ENCODE results near the gene GDAP2. TPM values are rescaled to one million over a fixed set of nuclear protein-coding genes. Genes with fewer than 3 reads are reported as not detected.

Gene GDAP2
- total and polyA plus RNA-seq, 2 experiments from 2014 or later = 11.3 to 33.3 TPM

DNA sequence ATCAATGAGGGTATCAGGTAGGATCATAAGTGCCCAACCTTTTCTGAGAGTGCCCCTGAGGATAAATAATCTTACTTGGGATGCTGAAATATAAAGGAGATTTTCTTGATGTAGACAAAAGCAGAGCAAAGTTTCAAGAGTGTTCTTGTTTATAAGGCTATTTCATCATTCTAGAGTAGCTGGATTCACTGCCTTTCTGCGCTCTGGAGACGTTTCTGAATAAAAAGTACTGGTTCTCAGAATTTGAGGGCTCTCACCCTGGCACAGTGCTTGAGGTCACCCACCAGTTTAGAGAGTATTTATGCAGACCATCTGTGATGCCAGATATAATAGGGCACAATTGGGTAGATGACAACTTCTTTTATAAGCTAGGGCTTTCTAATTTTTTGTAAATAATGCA lies 103.3 kb downstream of the GDAP2 start:
- Histone ChIP-seq H3K79me2 (no peaks in the 10 kb centered on the region), H3K4me1 (ENCODE audit: insufficient read depth) (peaks cover 11% of the 10 kb centered on the region), H3K27me3 (no peaks in the 10 kb centered on the region), H3K9me3 (ENCODE audit: low read depth) (no peaks in the 10 kb centered on the region), H3K27ac (no peak overlapping the region), H3K4me3 (no peak overlapping the region), H3K36me3 (replicated peaks; ENCODE audit: insufficient read depth, low read depth) (no peaks in the 10 kb centered on the region), H4K20me1 (ENCODE audit: insufficient read depth, poor library complexity, severe bottlenecking) (no peaks in the 10 kb centered on the region), H3K9me2 (replicated peaks; ENCODE audit: insufficient read depth) (no peaks in the 10 kb centered on the region), H2AFZ (no peak overlapping the region), H3K4me2 (no peak overlapping the region)
- TF ChIP-seq EZH2phosphoT487 (IDR thresholded peaks at IDR 0.05; ENCODE audit: low read depth, severe bottlenecking, unreplicated experiment) = no peak
- TF ChIP-seq, protein P1, sequence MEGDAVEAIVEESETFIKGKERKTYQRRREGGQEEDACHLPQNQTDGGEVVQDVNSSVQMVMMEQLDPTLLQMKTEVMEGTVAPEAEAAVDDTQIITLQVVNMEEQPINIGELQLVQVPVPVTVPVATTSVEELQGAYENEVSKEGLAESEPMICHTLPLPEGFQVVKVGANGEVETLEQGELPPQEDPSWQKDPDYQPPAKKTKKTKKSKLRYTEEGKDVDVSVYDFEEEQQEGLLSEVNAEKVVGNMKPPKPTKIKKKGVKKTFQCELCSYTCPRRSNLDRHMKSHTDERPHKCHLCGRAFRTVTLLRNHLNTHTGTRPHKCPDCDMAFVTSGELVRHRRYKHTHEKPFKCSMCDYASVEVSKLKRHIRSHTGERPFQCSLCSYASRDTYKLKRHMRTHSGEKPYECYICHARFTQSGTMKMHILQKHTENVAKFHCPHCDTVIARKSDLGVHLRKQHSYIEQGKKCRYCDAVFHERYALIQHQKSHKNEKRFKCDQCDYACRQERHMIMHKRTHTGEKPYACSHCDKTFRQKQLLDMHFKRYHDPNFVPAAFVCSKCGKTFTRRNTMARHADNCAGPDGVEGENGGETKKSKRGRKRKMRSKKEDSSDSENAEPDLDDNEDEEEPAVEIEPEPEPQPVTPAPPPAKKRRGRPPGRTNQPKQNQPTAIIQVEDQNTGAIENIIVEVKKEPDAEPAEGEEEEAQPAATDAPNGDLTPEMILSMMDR (IDR thresholded peaks at IDR 0.05; ENCODE audit: poor library complexity) = no peak
- TF ChIP-seq EZH2 (IDR thresholded peaks at IDR 0.05; ENCODE audit: borderline replicate concordance) = no peak
- WGBS (ENCODE audit: low lambda C conversion rate, missing lambda C conversion rate) = 76% methylated on average over 2 of the region's 2 CpGs
- DNase-seq (ENCODE audit: low spot score) = no peak

DNA sequence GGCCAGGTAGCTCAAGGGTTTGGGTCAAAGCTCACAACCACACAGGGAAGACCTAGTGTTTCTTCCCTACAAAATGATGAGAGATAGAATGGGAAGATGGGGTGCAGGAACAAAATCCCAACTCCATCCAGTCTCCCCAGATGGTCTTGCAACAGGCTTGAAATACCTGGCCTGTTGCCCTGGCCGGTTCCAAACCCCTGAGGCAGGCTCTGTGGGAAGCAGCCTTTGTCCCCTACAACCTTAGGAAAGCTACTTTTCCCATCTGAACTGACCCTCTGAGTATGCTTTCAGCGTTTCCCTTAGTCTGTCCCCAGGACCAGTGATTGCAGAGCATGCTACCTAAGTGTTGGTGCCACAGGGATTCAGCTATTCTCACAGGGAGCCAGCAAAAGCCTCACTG lies 104.0 kb downstream of the GDAP2 start:
- Histone ChIP-seq H3K27me3 (no peaks in the 10 kb centered on the region), H3K9me3 (ENCODE audit: low read depth) (no peaks in the 10 kb centered on the region), H3K4me2 (no peak overlapping the region), H3K9me2 (replicated peaks; ENCODE audit: insufficient read depth) (no peaks in the 10 kb centered on the region), H3K36me3 (replicated peaks; ENCODE audit: insufficient read depth, low read depth) (no peaks in the 10 kb centered on the region), H3K27ac (no peak overlapping the region), H3K79me2 (no peaks in the 10 kb centered on the region), H3K4me3 (no peak overlapping the region), H4K20me1 (ENCODE audit: insufficient read depth, poor library complexity, severe bottlenecking) (no peaks in the 10 kb centered on the region), H2AFZ (no peak overlapping the region), H3K4me1 (ENCODE audit: insufficient read depth) (peaks cover 13% of the 10 kb centered on the region)
- 95% methylated on average over 2 of the region's 2 CpGs for WGBS (ENCODE audit: low lambda C conversion rate, missing lambda C conversion rate)
- TF ChIP-seq EZH2 (IDR thresholded peaks at IDR 0.05; ENCODE audit: borderline replicate concordance) (no peak), EZH2phosphoT487 (IDR thresholded peaks at IDR 0.05; ENCODE audit: low read depth, severe bottlenecking, unreplicated experiment) (no peak)
- TF ChIP-seq, protein P1 (IDR thresholded peaks at IDR 0.05; ENCODE audit: poor library complexity) = no peak
- no peak for DNase-seq (ENCODE audit: low spot score)

DNA sequence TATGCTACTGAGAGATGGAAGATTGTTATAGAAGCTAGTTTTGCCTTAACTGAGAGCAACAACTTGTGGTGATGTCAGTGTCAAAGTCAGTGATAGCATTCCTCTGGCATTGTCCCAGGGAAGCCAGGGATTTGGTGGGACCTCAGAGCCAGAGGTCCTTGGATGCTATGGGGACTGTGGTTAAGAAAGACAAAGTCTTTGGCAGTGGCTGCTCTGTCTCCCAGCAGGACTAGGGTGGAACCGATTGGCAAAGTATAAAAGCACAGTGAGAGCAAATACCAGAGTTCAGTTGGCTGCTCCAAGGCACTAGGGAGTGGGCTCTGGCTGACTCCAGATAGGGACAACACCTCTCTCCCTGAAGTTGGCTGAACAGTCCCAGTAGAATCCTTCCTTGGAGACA lies 104.8 kb downstream of the GDAP2 start:
- Histone ChIP-seq H2AFZ (no peak overlapping the region), H3K9me2 (replicated peaks; ENCODE audit: insufficient read depth) (no peaks in the 10 kb centered on the region), H3K79me2 (no peaks in the 10 kb centered on the region), H3K4me3 (no peak overlapping the region), H3K36me3 (replicated peaks; ENCODE audit: insufficient read depth, low read depth) (no peaks in the 10 kb centered on the region), H3K9me3 (ENCODE audit: low read depth) (no peaks in the 10 kb centered on the region), H3K4me1 (ENCODE audit: insufficient read depth) (peaks cover 13% of the 10 kb centered on the region), H3K27me3 (no peaks in the 10 kb centered on the region), H3K4me2 (no peak overlapping the region), H3K27ac (no peak overlapping the region), H4K20me1 (ENCODE audit: insufficient read depth, poor library complexity, severe bottlenecking) (no peaks in the 10 kb centered on the region)
- TF ChIP-seq EZH2 (IDR thresholded peaks at IDR 0.05; ENCODE audit: borderline replicate concordance) = no peak
- no peak for TF ChIP-seq EZH2phosphoT487 (IDR thresholded peaks at IDR 0.05; ENCODE audit: low read depth, severe bottlenecking, unreplicated experiment)
- TF ChIP-seq, protein P1 (IDR thresholded peaks at IDR 0.05; ENCODE audit: poor library complexity) = no peak
- WGBS (ENCODE audit: low lambda C conversion rate, missing lambda C conversion rate) = 81% methylated on average over 1 of the region's 1 CpG
- no peak for DNase-seq (ENCODE audit: low spot score)
